HG03439 (cell line): ENCODE data around the gene UBE2E3.

Source experiments
- ATAC-seq: cut with Tn5 transposase; IDR thresholded peaks from one replicate; pipeline ENCODE4 v1.9.1; 2021; ENCODE audit warnings: mild to moderate bottlenecking, moderate library complexity; ENCODE audit not compliant: unreplicated experiment

The UBE2E3 gene

GRCh38 chr2:180980106-180980942, at the start of gene UBE2E3:
UBE2E3 (plus strand) TSS chr2:180980605; CDS start chr2:180982043, 1,438 bp downstream.
- peak; percentile 78 for ATAC-seq

- ATAC-seq: no peak
Observed at GRCh38 chr2:180931841-180932240, 48.6 kb upstream of the UBE2E3 start.

- no peak for ATAC-seq
Observed at GRCh38 chr2:180933332-180933731, 47.1 kb upstream of the UBE2E3 start.

- ATAC-seq: no peak
Observed at GRCh38 chr2:180934911-180935310, 45.5 kb upstream of the UBE2E3 start.

GRCh38 chr2:180937480-180937879, 42.9 kb upstream of the UBE2E3 start:
- peak; percentile 68 for ATAC-seq

GRCh38 chr2:180938451-180938850, 42.0 kb upstream of the UBE2E3 start:
- peak; percentile 45 for ATAC-seq

GRCh38 chr2:180943275-180943674, 37.1 kb upstream of the UBE2E3 start:
- ATAC-seq: no peak

GRCh38 chr2:180944372-180944771, 36.0 kb upstream of the UBE2E3 start:
- no peak for ATAC-seq

- ATAC-seq: no peak
Observed at GRCh38 chr2:180947208-180947689, 33.2 kb upstream of the UBE2E3 start.

GRCh38 chr2:180949896-180950295, 30.5 kb upstream of the UBE2E3 start:
- no peak for ATAC-seq

- ATAC-seq: no peak
Observed at GRCh38 chr2:180952082-180952481, 28.3 kb upstream of the UBE2E3 start.

GRCh38 chr2:180952731-180953336, 27.6 kb upstream of the UBE2E3 start:
- no peak for ATAC-seq

GRCh38 chr2:180953550-180953949, 26.9 kb upstream of the UBE2E3 start:
- ATAC-seq: no peak

GRCh38 chr2:180955101-180955500, 25.3 kb upstream of the UBE2E3 start:
- ATAC-seq: no peak

GRCh38 chr2:180959787-180960186, 20.6 kb upstream of the UBE2E3 start:
- no peak for ATAC-seq

- no peak for ATAC-seq
Observed at GRCh38 chr2:180960982-180961381, 19.4 kb upstream of the UBE2E3 start.

GRCh38 chr2:180962727-180963314, 17.6 kb upstream of the UBE2E3 start:
- no peak for ATAC-seq

- no peak for ATAC-seq
Observed at GRCh38 chr2:180966378-180966777, 14.0 kb upstream of the UBE2E3 start.

GRCh38 chr2:180969124-180969523, 11.3 kb upstream of the UBE2E3 start:
- no peak for ATAC-seq

- no peak for ATAC-seq
Observed at GRCh38 chr2:180970016-180970415, 10.4 kb upstream of the UBE2E3 start.

- no peak for ATAC-seq
Observed at GRCh38 chr2:180971811-180972210, 8.6 kb upstream of the UBE2E3 start.

- no peak for ATAC-seq
Observed at GRCh38 chr2:180975585-180975984, 4.8 kb upstream of the UBE2E3 start.
